HG03571 (cell line): ENCODE results near the gene KCNMA1.

Experiments used
- ATAC-seq: cut with Tn5 transposase; IDR thresholded peaks from one replicate; pipeline ENCODE4 v1.9.1; 2021; ENCODE audit not compliant: unreplicated experiment

Gene KCNMA1

DNA sequence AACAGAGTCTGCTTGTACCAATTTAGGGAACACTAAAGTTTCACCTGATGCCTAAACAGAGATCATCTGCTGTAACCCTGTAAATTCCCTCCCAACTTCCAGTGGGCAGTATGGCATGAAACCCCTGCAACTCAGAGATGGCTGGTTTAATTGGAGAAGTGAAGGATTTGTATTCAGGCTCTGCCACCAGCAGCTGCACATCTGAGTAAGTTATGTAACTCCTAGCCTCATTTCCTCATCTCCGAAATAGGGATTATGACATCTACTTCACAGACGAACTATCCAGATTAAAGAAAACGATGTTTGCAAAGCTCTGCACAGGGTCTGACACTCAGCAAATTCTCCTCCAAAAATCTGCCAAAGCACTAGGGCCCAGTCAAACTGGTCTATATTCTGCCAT lies 493.0 kb downstream of the KCNMA1 start:
- ATAC-seq = no peak

- ATAC-seq = no peak
These were observed 498.1 kb downstream of the KCNMA1 start for GRCh38 chr10:77139252-77140160.

- no peak for ATAC-seq
These were observed 499.1 kb downstream of the KCNMA1 start for GRCh38 chr10:77138541-77138940.

DNA sequence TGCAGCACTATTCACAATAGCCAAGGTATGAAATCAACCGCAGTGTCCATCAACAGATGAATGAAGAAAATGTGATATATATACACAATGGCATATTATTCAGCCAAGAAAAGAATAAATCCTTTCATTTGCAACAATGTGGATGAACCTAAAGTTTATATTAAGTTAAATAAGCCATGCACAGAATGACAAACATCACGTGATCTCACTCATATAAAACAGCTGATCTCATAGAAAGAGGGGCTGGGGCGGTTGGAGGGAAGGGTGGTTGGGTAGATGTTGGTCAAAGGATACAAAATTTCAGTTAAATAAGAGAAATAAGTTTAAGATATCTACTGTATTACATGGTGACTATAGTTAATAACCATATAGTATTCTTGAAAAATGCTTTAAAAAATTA lies 502.1 kb downstream of the KCNMA1 start:
- no peak for ATAC-seq

DNA sequence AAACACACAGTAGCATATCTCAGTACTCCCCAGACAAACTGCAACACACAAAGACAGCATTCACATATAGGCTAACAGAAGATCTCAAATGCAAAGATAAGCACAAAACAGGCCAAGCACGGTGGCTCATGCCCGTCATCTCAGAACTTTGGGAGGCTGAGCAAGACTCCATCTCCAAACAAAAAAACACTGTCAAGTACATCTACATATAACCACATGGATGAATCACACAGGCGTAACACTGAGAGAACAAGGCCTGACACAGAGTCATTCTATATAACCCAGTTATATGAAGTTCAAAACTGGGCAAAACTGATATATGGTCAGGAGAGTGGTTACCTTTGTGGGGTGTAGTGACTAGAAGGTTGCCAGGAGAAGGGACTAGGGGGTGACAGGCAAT lies 506.4 kb downstream of the KCNMA1 start:
- ATAC-seq = no peak

- no peak for ATAC-seq
These were observed 510.4 kb downstream of the KCNMA1 start for GRCh38 chr10:77127243-77127642.

- no peak for ATAC-seq
These were observed 512.4 kb downstream of the KCNMA1 start for GRCh38 chr10:77125231-77125630.

DNA sequence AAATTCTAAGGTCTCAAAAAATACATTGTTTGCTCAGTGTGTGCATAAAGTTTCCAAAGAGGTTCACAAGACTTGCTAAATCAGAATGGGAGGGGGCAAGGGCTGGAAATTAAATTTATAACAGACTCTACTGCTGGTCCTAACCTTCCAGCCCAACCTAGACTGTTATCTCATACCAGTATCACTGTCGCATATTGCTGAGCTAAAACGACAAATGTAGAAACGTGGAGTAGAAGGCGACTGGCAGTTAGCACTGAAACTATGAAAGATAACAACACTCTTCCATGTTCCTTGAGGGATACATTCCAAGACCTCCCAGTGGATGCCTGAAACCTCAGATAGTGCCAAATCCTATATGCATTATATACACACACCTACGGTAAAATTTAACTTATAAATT lies 514.3 kb downstream of the KCNMA1 start:
- ATAC-seq = no peak

- ATAC-seq = no peak
These were observed 515.8 kb downstream of the KCNMA1 start for GRCh38 chr10:77121829-77122228.

GRCh38 chr10:77120666-77121376 lies 516.8 kb downstream of the KCNMA1 start:
- no peak for ATAC-seq

DNA sequence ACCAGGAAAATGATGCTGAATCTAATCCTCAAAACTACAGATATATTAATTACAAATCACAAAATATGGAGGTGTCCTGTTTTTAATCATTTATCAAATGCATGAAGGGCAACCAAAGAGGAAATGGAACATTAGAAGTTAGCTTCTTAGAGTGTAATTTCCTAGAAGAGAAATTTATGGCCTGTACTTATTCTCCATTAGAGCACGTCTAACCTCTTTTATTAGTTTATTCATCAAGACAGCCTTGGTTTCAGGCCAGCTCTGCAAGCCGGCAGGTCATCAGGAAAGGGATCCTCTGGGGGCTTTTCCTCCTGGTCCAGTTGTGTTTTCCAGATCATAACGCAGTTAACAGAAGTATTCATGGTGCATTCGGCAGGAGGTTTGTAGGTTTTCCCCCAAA lies 517.6 kb downstream of the KCNMA1 start:
- ATAC-seq = no peak

- no peak for ATAC-seq
These were observed 518.9 kb downstream of the KCNMA1 start for GRCh38 chr10:77118603-77119282.

GRCh38 chr10:77117501-77117900 lies 520.1 kb downstream of the KCNMA1 start:
- ATAC-seq = no peak

DNA sequence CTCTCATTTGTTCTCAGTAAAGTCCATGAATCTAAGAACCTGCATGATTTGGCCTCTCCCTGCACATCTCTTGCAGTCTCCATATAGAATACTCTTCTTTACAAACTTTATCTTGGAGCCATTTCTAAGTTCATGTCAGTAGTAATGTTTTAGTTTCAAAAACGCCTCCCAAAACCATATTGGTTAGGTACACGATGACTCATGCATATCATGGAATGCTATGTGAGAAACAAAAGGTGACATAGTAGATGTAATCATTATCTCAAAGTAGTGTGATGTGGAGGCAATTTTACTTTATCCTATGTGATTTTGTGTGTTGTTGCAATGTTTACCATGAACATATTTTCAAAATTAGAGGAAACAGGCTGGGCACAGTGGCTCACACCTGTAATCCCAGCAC lies 520.7 kb downstream of the KCNMA1 start:
- no peak for ATAC-seq

GRCh38 chr10:77114181-77114821 lies 523.3 kb downstream of the KCNMA1 start:
- no peak for ATAC-seq

GRCh38 chr10:77111611-77112550 lies 525.7 kb downstream of the KCNMA1 start:
- ATAC-seq = no peak

GRCh38 chr10:77110757-77111156 lies 526.9 kb downstream of the KCNMA1 start:
- no peak for ATAC-seq

GRCh38 chr10:77109351-77109994 lies 528.1 kb downstream of the KCNMA1 start:
- no peak for ATAC-seq

GRCh38 chr10:77106676-77107075 lies 530.9 kb downstream of the KCNMA1 start:
- no peak for ATAC-seq
